H54 (cell line): ENCODE measurements around the gene GATA1.
A peak's percentile ranks its signal among the peaks of the same experiment; 100 is the strongest.

Experiments used
- DNase-seq: peaks from one replicate; pipeline ENCODE4 v3.0.0; 2011; ENCODE audit warnings: low spot score, mixed read lengths; ENCODE audit not compliant: insufficient read length
- FAIRE-seq: peaks from 3 replicates; lab custom pipeline; 2011; peaks lifted over from hg19 to GRCh38; lab: Jason Lieb, UNC
- POLR2A ChIP-seq: IDR thresholded peaks from 2 replicates; pipeline ENCODE4 v1.6.1; 2011; ENCODE audit warnings: low read depth, mild to moderate bottlenecking, low read length

GATA1 gene

DNA sequence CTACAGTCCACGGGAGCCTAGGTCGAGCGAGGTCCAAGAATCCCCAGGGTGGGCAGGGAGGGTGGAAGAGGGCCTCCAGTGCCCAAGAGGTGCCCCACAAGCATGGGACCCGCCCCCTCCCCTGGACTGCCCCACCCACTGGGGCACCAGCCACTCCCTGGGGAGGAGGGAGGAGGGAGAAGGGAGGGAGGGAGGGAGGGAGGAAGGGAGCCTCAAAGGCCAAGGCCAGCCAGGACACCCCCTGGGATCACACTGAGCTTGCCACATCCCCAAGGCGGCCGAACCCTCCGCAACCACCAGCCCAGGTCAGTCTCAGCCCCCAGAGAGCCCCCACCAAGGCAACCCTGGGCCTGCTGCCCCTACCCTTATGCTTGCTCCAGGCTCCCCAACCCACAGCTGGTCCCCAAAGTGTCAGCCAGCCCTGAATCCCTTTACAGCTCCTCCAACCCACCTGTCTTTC is at the start of gene GATA1:
Gene GATA1, plus strand, starts transcription at position 250 of the 460 bp plus-strand sequence. CDS start 4,520 bp downstream, outside the sequence.
- DNase-seq: no peak
- FAIRE-seq: no peak
- TF ChIP-seq POLR2A: no peak

DNA sequence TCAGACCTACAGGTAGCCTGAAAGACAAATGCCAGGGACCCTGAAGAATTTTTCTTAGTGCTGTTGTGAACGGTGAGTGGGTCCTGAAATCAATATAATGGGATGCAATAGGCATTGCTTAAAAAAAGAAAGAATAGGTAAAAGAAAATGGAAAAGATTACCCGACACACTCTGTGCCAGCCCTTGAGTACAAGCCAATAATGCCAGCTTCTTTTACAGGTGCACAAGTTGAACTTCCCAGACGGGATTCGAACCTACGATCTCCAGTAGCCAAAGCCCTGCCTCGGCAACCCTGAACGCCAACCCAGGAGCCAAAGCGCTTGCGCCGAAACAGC is 49.5 kb upstream of the GATA1 start:
- no peak for TF ChIP-seq POLR2A
- peak; percentile 30 for FAIRE-seq
- DNase-seq: no peak

GRCh38 chrX:48737213-48737938 is 49.0 kb upstream of the GATA1 start:
- TF ChIP-seq POLR2A: no peak
- FAIRE-seq (no peak), DNase-seq (peak; percentile 45)

- DNase-seq: no peak
- FAIRE-seq: no peak
- 0 out of 2 replicates have a peak, but pooled peaks have one; percentile 16 for TF ChIP-seq POLR2A
Observed at GRCh38 chrX:48737940-48738339, 48.5 kb upstream of the GATA1 start.

- DNase-seq: no peak
- FAIRE-seq: no peak
- TF ChIP-seq POLR2A: no peak
Observed at GRCh38 chrX:48741834-48742233, 44.6 kb upstream of the GATA1 start.

DNA sequence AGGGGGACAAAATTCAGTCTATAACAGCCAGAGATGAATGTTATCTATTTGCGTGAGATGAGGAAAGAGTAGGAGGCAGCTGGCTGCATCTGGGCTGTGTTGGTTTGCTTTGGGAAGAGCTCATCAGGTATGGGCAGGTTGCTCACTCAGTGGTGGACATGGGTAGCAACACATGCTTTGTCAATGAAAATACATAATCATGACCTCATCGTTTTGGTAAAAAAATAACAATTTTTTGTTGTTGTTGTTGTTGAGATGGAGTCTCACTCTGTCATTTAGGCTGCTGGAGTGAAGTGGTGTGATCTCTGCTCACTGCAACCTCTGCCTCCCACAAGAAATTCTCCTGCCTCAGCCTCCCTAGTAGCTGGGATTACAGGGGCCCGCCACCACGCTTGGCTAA is 41.2 kb upstream of the GATA1 start:
- no peak for TF ChIP-seq POLR2A
- no peak for DNase-seq
- FAIRE-seq: no peak

DNA sequence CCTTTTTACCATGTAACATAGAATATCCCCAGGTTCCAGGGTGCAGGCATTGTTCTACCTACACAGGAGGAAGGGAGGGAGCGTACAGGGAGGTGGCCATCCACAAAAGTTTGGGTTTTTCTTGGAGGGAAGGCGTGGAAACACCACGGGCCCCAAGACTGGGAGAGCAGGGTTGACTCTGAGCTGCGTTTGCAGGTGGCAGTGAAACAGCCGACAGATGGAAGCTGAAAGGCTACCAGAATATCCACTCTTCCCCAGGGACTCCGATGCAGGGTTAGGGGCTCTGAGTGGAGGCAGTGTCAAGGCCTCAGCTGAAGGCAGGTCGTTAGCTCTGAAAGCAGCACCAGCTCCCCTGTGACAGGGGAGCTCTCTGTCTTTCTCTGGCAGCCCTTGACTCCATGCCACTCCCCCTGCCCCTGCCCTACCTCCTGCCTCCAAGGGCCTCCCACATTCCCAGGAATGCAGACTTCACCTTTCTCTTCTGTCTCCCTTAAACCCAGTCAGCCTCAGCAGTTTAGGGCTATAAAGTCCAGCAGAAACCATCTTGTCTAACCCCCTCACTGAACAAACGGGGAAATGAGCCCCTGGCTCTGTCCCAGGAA is 38.9 kb upstream of the GATA1 start:
- no peak for TF ChIP-seq POLR2A
- FAIRE-seq (no peak), DNase-seq (no peak)

- FAIRE-seq (no peak), DNase-seq (no peak)
- TF ChIP-seq POLR2A: no peak
Observed at GRCh38 chrX:48749182-48749581, 37.2 kb upstream of the GATA1 start.

- TF ChIP-seq POLR2A: no peak
- FAIRE-seq (no peak), DNase-seq (no peak)
Observed at GRCh38 chrX:48751343-48751742, 35.0 kb upstream of the GATA1 start.

- FAIRE-seq: no peak
- TF ChIP-seq POLR2A: no peak
- no peak for DNase-seq
Observed at GRCh38 chrX:48752498-48752897, 33.9 kb upstream of the GATA1 start.

- no peak for DNase-seq
- FAIRE-seq: no peak
- TF ChIP-seq POLR2A: no peak
Observed at GRCh38 chrX:48753708-48754228, 32.6 kb upstream of the GATA1 start.

DNA sequence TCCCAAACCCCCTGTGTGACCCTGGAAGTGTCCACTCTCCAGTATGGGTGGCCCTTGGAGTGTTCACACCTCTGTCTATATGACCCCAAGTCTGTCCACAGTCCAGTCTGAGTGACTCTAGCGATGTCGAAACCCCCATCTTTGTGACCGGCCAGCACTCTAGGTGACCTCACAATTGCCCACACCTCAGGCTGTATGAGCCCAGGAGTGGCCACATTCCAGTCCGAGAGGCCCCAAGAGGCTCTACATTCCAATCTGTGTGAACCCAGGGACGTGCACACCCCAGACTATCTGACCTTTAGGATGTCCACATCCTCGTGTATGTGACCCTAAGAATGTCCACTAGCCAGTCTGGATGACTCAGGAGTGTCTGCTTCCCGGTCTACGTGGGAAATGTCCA is 32.2 kb upstream of the GATA1 start:
- no peak for TF ChIP-seq POLR2A
- no peak for DNase-seq
- FAIRE-seq: no peak

DNA sequence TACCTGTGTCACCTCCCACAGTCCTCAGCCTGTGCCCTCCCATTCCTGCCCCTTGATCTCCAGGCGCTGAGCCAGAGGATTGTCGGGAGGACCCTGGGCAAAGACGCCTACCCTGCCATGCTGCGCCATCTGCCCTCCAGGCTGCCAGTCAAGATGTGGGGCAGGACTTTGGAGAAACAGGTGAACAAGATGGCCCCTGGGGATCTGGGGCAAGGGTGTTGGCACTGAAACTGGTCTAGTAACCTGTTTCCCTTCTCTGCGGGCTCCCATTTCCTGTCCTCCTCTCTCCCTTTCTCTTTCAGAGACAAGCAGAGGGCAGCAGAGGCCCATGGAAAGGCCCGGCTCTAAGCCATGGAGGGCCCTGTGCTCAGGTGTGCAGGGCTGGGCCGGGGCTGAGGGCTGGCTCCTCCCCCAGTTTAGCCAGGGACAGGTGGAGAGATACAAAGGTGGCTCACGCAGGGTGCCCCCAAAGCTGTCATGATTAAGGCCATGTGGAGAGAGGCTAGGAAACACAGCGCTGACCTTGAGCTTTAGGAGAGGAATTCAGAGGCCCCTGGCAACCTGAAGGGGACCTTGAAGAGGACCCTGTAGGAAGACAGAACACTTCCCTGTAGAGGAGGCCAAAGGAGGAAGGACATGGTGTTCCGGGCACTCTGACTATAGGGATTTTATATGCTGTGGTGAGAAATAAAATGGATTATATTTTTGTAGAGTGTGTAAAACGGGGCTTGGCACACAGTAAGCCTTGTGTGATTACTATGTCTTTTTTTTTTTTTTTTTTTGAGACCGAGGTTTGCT is 24.5 kb upstream of the GATA1 start, which contains the start of gene GLOD5:
Gene GLOD5, plus strand, starts transcription at position 74 of the 798 bp plus-strand sequence. Its CDS starts 44 bp downstream, at position 118.
- no peak for TF ChIP-seq POLR2A
- DNase-seq: no peak
- FAIRE-seq: no peak

- FAIRE-seq (no peak), DNase-seq (no peak)
- no peak for TF ChIP-seq POLR2A
Observed at GRCh38 chrX:48769230-48769629, 17.2 kb upstream of the GATA1 start.
